Activated CD8-positive, alpha-beta T cell treated with anti-CD3 and anti-CD28 coated beads for 36 hours (primary cell): ENCODE data around the gene RASL11A. TPM values are rescaled to one million over a fixed set of nuclear protein-coding genes. Genes with fewer than 3 reads are reported as not detected.
A peak's percentile ranks its signal among the peaks of the same experiment; 100 is the strongest.
"Not testable (repeated sequence)": the region's sequence is repeated elsewhere in the genome, so short reads cannot be mapped to it uniquely, and the experiment has no call there.

Experiments used
- ATAC-seq: fragments of 200-7000 bp; cut with Tn5 transposase; one replicate; pipeline ENCODE4 v1.10.0; 2021; ENCODE audit warnings: mild to moderate bottlenecking, moderate library complexity
- CTCF ChIA-PET: fragments of 350-600 bp; sonication (Branson Sonifier 250); formaldehyde crosslinking; loops from one replicate; lab custom pipeline; 2021; ENCODE audit warnings: antibody characterized with exemption; lab: Charles Lee
- POLR2A ChIA-PET: fragments of 350-600 bp; sonication (Branson Sonifier 250); formaldehyde crosslinking; loops from one replicate; lab custom pipeline; 2021; ENCODE audit warnings: antibody characterized with exemption; lab: Charles Lee
- DNase-seq: peaks from one replicate; pipeline ENCODE4 v3.0.0-alpha.2; 2020
- H3K27ac Mint-ChIP-seq: one replicate; pipeline ENCODE4 v1.8.0; 2021; ENCODE audit warnings: mild to moderate bottlenecking, mixed read lengths
- H3K27me3 Mint-ChIP-seq: one replicate; pipeline ENCODE4 v1.8.0; 2021; ENCODE audit warnings: mixed read lengths
- H3K36me3 Mint-ChIP-seq: one replicate; pipeline ENCODE4 v1.8.0; 2021; ENCODE audit warnings: low read depth, mixed read lengths
- H3K4me1 Mint-ChIP-seq: one replicate; pipeline ENCODE4 v1.8.0; 2021; ENCODE audit warnings: low read depth, mixed read lengths
- H3K4me3 Mint-ChIP-seq: one replicate; pipeline ENCODE4 v1.8.0; 2021; ENCODE audit warnings: mild to moderate bottlenecking, moderate library complexity, mixed read lengths
- H3K9me3 Mint-ChIP-seq: one replicate; pipeline ENCODE4 v1.8.0; 2021; ENCODE audit warnings: mixed read lengths
- CTCF ChIP-seq: fragments of 200-600 bp; IDR thresholded peaks from one replicate; pipeline ENCODE4 v1.8.0; 2022; ENCODE audit warnings: antibody characterized with exemption, mild to moderate bottlenecking
- intact Hi-C: fragments of 100-400 bp; cut with micrococcal nuclease; formaldehyde crosslinking; loops from one replicate; pipeline ENCODE4 v1.10.0; 2022
- total RNA-seq, 2 experiments: library from RNA; stranded (reverse); gene quantifications; one replicate each; pipeline ENCODE4 v1.2.3, GENCODE V29; 2021

Gene RASL11A
- total RNA-seq, 2 experiments from 2014 or later = 2.7 to 3.1 TPM

GRCh38 chr13:27298849-27299248 lies 28.2 kb downstream of the RASL11A start:
- intact Hi-C loops = no loop called here
- no peak for TF ChIP-seq CTCF
- ChIA-PET CTCF (interaction anchor here (0.9 to 1.8 kb wide), 4 partner anchors 27 to 34 kb away, joined by 3 to 7 read pairs (median 3); partner anchors contain the start of gene RASL11A), POLR2A (interaction anchor here (0.7 kb wide), 1 partner anchor 41 kb away, joined by 3 read pairs; no protein-coding TSS in a partner anchor)
- no peaks in the 10 kb centered on the region for H3K27me3 Mint-ChIP-seq
- no peak for DNase-seq
- ATAC-seq = no peak
- H3K27ac Mint-ChIP-seq = no peak overlapping the region
- peaks cover 6% of the 10 kb centered on the region for H3K9me3 Mint-ChIP-seq
- no peaks in the 10 kb centered on the region for H3K36me3 Mint-ChIP-seq
- no peak overlapping the region for H3K4me3 Mint-ChIP-seq
- H3K4me1 Mint-ChIP-seq = peaks cover 28% of the 10 kb centered on the region

DNA sequence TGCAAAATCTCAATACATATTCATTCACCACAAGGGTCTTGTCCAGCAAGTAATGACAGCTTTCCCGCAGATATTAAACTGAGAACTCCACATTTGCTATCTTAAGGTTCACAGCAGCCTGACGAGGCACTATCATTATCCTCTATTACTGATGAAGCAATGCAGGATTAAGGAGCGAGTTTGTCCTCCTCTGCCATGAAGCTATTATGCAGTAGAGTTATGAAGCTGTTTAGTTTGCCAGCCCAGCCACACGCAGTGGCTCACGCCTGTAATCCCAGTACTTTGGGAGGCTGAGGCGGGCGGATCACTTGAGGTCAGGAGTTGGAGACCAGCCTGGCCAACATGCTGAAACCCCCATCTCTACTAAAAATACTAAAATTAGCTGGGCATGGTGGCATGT lies 29.8 kb downstream of the RASL11A start:
- DNase-seq, ATAC-seq, H3K27me3 Mint-ChIP-seq, H3K4me3 Mint-ChIP-seq, H3K27ac Mint-ChIP-seq, intact Hi-C loops, H3K36me3 Mint-ChIP-seq, H3K9me3 Mint-ChIP-seq: not testable (repeated sequence)
- POLR2A ChIA-PET = interaction anchor here (1.1 kb wide), 1 partner anchor 42 kb away, joined by 3 read pairs; no protein-coding TSS in a partner anchor
- peaks cover 13% of the 10 kb centered on the region for H3K4me1 Mint-ChIP-seq
- CTCF ChIA-PET = interaction anchor here (0.8 to 1.8 kb wide), 5 partner anchors 22 to 315 kb away, joined by 3 to 7 read pairs (median 5); partner anchors contain the start of gene RASL11A

DNA sequence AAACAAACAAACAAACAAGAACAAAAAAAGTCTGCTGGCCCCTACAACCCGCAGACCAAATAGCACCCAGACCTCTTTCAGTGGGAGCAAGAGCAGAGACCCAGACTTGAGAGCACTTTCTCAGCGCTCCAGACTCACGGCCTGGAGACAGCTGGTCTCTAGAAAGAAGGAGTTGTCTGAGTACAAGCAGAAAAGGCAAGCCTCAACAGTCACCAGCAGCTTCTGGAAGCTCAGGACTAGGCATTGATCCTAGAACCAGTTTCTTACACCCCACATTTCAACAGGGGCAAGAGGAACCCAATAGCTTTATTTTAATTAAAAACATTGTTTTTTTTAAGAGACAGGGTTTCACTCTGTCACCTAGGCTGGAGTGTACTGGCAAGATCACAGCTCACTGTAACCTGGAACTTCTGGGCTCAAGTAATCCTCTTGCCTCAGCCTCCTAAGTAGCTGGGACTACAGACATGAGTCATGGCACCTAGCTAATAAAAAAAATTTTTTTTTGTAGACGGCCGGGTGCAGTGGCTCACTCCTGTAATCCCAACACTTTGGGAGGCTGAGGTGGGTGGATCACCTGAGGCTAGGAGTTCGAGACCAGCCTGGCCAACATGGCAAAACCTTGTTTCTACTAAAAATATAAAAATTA lies 30.4 kb downstream of the RASL11A start:
- intact Hi-C loops = no loop called here
- H3K4me3 Mint-ChIP-seq = no peak overlapping the region
- no peaks in the 10 kb centered on the region for H3K27me3 Mint-ChIP-seq
- no peak for ATAC-seq
- peaks cover 13% of the 10 kb centered on the region for H3K4me1 Mint-ChIP-seq
- peaks cover 6% of the 10 kb centered on the region for H3K9me3 Mint-ChIP-seq
- no peak for TF ChIP-seq CTCF
- ChIA-PET POLR2A (interaction anchor here (1.1 kb wide), 1 partner anchor 43 kb away, joined by 3 read pairs; no protein-coding TSS in a partner anchor), CTCF (interaction anchor here (0.6 to 1.7 kb wide), 6 partner anchors 22 to 316 kb away, joined by 3 to 6 read pairs (median 3); partner anchors contain the start of gene RASL11A)
- H3K27ac Mint-ChIP-seq = no peak overlapping the region
- no peaks in the 10 kb centered on the region for H3K36me3 Mint-ChIP-seq
- DNase-seq = no peak

- intact Hi-C loops = no loop called here
- no peak for DNase-seq
- no peaks in the 10 kb centered on the region for H3K27me3 Mint-ChIP-seq
- ATAC-seq = no peak
- H3K9me3 Mint-ChIP-seq = peaks cover 6% of the 10 kb centered on the region
- CTCF ChIA-PET = interaction anchor here (0.7 to 1.7 kb wide), 6 partner anchors 26 to 318 kb away, joined by 3 to 7 read pairs (median 4); no protein-coding TSS in a partner anchor
- no peaks in the 10 kb centered on the region for H3K36me3 Mint-ChIP-seq
- TF ChIP-seq CTCF = no peak
- H3K4me3 Mint-ChIP-seq = no peak overlapping the region
- peaks cover 20% of the 10 kb centered on the region for H3K4me1 Mint-ChIP-seq
- peak overlapping the region; percentile 12 for H3K27ac Mint-ChIP-seq
- POLR2A ChIA-PET = interaction anchor here (0.6 to 0.9 kb wide), 2 partner anchors 16 to 18 kb away, joined by 3 to 4 read pairs; no protein-coding TSS in a partner anchor
These were observed 32.1 kb downstream of the RASL11A start for GRCh38 chr13:27302643-27303262.

- DNase-seq (no peak), ATAC-seq (no peak)
- Mint-ChIP-seq H3K27ac (no peak overlapping the region), H3K9me3 (peaks cover 6% of the 10 kb centered on the region), H3K4me3 (no peak overlapping the region), H3K36me3 (no peaks in the 10 kb centered on the region), H3K4me1 (peaks cover 21% of the 10 kb centered on the region), H3K27me3 (no peaks in the 10 kb centered on the region)
- intact Hi-C loops = no loop called here
- ChIA-PET POLR2A (no interaction called here), CTCF (no interaction called here)
- no peak for TF ChIP-seq CTCF
These were observed 33.5 kb downstream of the RASL11A start for GRCh38 chr13:27304099-27304498.
